Left lung (tissue), 10 donors: ENCODE measurements around the gene L1TD1. TPM values are rescaled to one million over a fixed set of nuclear protein-coding genes. Genes with fewer than 3 reads are reported as not detected.

ENCODE experiments used
- ATAC-seq: fragments of 200-7000 bp; cut with Tn5 transposase; one replicate; pipeline ENCODE4 v1.9.1; 2020; ENCODE audit warnings: moderate library complexity
- DNase-seq, 4 donors: peaks; one replicate each; pipeline ENCODE4 v3.0.0-alpha.2; 2013 to 2020
- H3K27ac ChIP-seq, 2 donors: fragments of 200-600 bp; sonication (generic) in 1 of 2; one replicate each; pipeline versions ENCODE4 v1.5.0 to v1.8.0; 2020 to 2021
- H3K27me3 ChIP-seq, 2 donors: fragments of 200-600 bp; sonication (generic) in 1 of 2; one replicate each; pipeline versions ENCODE4 v1.5.0 to v1.8.0; 2020 to 2021
- H3K36me3 ChIP-seq, 2 donors: fragments of 200-600 bp; sonication (generic) in 1 of 2; one replicate each; pipeline versions ENCODE4 v1.5.0 to v1.8.0; 2020 to 2021
- H3K4me1 ChIP-seq, 2 donors: fragments of 200-600 bp; one replicate each; pipeline ENCODE4 v1.8.0; 2021
- H3K4me3 ChIP-seq, 2 donors: fragments of 200-600 bp; sonication (generic) in 1 of 2; one replicate each; pipeline versions ENCODE4 v1.5.0 to v1.8.0; 2020 to 2021; ENCODE audit warnings: mild to moderate bottlenecking in 1 of 2
- H3K9me3 ChIP-seq, 2 donors: fragments of 200-600 bp; sonication (generic) in 1 of 2; one replicate each; pipeline versions ENCODE4 v1.5.0 to v1.8.0; 2020 to 2021
- CTCF ChIP-seq, 2 donors: fragments of 200-600 bp; sonication (generic) in 1 of 2; IDR thresholded peaks; one replicate each; pipeline versions ENCODE4 v1.5.0 to v1.8.0; 2021; ENCODE audit warnings: antibody characterized with exemption in 2 of 2
- intact Hi-C, 2 donors: fragments of 100-400 bp; cut with DNase I; formaldehyde crosslinking; loops; one replicate each; pipeline versions ENCODE4 v1.11.2 to v1.14.2; 2022
- polyA plus RNA-seq, 6 donors: library from polyadenylated mRNA; unstranded; fragments of 120-200 nt; gene quantifications; one replicate each; pipeline ENCODE4 v1.2.1, GENCODE V29; 2013; ENCODE audit not compliant: insufficient read length in 6 of 6
- total RNA-seq, 2 donors: library from RNA; stranded (reverse); fragmentation: NEBNext Ultra II Directional; extraction: Animal tissue kit (Norgen Biotek cat#: 25700); gene quantifications; one replicate each; pipeline ENCODE4 v1.2.1, GENCODE V29; 2021
- donor health status: DM: no; HTN: yes; CAD: no.
- donor health status: DM: no; HTN: no; CAD: no.

L1TD1 gene
- total and polyA plus RNA-seq, 8 donors, result 0.93 to 8.4 (median 6.2) TPM

GRCh38 chr1:62224182-62224581, 29.5 kb downstream of the L1TD1 start:
- H3K36me3 ChIP-seq, result no peaks in the 10 kb centered on the region
- no peaks in the 10 kb centered on the region for H3K27me3 ChIP-seq
- no peaks in the 10 kb centered on the region for H3K4me1 ChIP-seq
- no peak overlapping the region for H3K27ac ChIP-seq
- no peak overlapping the region for H3K4me3 ChIP-seq
- H3K9me3 ChIP-seq, result no peaks in the 10 kb centered on the region
- no peak for DNase-seq
- no peak for ATAC-seq
- intact Hi-C loops, result no loop called here
- no peak for TF ChIP-seq CTCF (IDR thresholded peaks at IDR 0.05)

GRCh38 chr1:62227496-62227895, 32.8 kb downstream of the L1TD1 start:
- Histone ChIP-seq H3K36me3 (no peaks in the 10 kb centered on the region), H3K27me3 (no peaks in the 10 kb centered on the region), H3K27ac (no peak overlapping the region), H3K4me1 (no peaks in the 10 kb centered on the region), H3K9me3 (no peaks in the 10 kb centered on the region), H3K4me3 (no peak overlapping the region)
- no peak for TF ChIP-seq CTCF (IDR thresholded peaks at IDR 0.05)
- DNase-seq, result no peak
- intact Hi-C loops, result no loop called here
- no peak for ATAC-seq

GRCh38 chr1:62228136-62228882, 33.7 kb downstream of the L1TD1 start:
- no peak for TF ChIP-seq CTCF (IDR thresholded peaks at IDR 0.05)

GRCh38 chr1:62228883-62229187, 34.2 kb downstream of the L1TD1 start:
- Histone ChIP-seq H3K36me3 (no peaks in the 10 kb centered on the region), H3K9me3 (no peaks in the 10 kb centered on the region), H3K27ac (no peak overlapping the region), H3K4me1 (no peaks in the 10 kb centered on the region), H3K4me3 (no peak overlapping the region), H3K27me3 (no peaks in the 10 kb centered on the region)
- TF ChIP-seq CTCF (IDR thresholded peaks at IDR 0.05), result no peak
- ATAC-seq (no peak), DNase-seq (no peak)
- intact Hi-C loops, result no loop called here

More at GRCh38 chr1:62228136-62228882, 33.7 kb downstream of the L1TD1 start:
- peak; percentile 32 for ATAC-seq
- H3K4me1 ChIP-seq, result no peaks in the 10 kb centered on the region
- no peak for DNase-seq
- no peak overlapping the region for H3K27ac ChIP-seq
- intact Hi-C loops, result no loop called here
- no peaks in the 10 kb centered on the region for H3K36me3 ChIP-seq
- no peaks in the 10 kb centered on the region for H3K9me3 ChIP-seq
- H3K27me3 ChIP-seq, result no peaks in the 10 kb centered on the region
- no peak overlapping the region for H3K4me3 ChIP-seq

GRCh38 chr1:62229468-62229867, 34.8 kb downstream of the L1TD1 start:
- Histone ChIP-seq H3K4me1 (no peaks in the 10 kb centered on the region), H3K9me3 (no peaks in the 10 kb centered on the region), H3K36me3 (no peaks in the 10 kb centered on the region), H3K27ac (no peak overlapping the region), H3K4me3 (no peak overlapping the region), H3K27me3 (no peaks in the 10 kb centered on the region)
- ATAC-seq (no peak), DNase-seq (no peak)
- intact Hi-C loops, result no loop called here
- no peak for TF ChIP-seq CTCF (IDR thresholded peaks at IDR 0.05)
